Erythroblast (primary cell): ENCODE measurements around the gene TESK2.

Source experiments
- GATA1 ChIP-seq: IDR thresholded peaks from 2 replicates; pipeline ENCODE4 v1.6.1; 2011; ENCODE audit warnings: low read depth, mild to moderate bottlenecking, control low read depth, low read length, moderate library complexity
- POLR2A ChIP-seq: IDR thresholded peaks from 2 replicates; pipeline ENCODE4 v1.6.1; 2011; ENCODE audit warnings: mild to moderate bottlenecking, low read length

- no peak for TF ChIP-seq GATA1
- TF ChIP-seq POLR2A, result peak; percentile 91
These were observed 151.0 kb downstream of the TESK2 start, which contains the start of the genes MUTYH and TOE1 for GRCh38 chr1:45339789-45340558.
